Activated CD4-positive, alpha-beta T cell treated with anti-CD3 and anti-CD28 coated beads for 48 hours (primary cell): ENCODE data around the gene ALPG.
"Not testable (repeated sequence)": the region's sequence is repeated elsewhere in the genome, so short reads cannot be mapped to it uniquely, and the experiment has no call there.

Experiments
- DNase-seq: peaks from one replicate; pipeline ENCODE4 v3.0.0-alpha.2; 2020

The ALPG gene

GRCh38 chr2:232406556-232407310 lies at the start of gene ALPG:
TSS of gene ALPG (plus strand) at chr2:232406844. CDS start at chr2:232406895, 51 bp downstream.
- no peak for DNase-seq

- no peak for DNase-seq
Measured at GRCh38 chr2:232361646-232362045, 45.0 kb upstream of the ALPG start.

- no peak for DNase-seq
Measured at GRCh38 chr2:232362174-232362900, 44.3 kb upstream of the ALPG start.

- not testable (repeated sequence) for DNase-seq
Measured at GRCh38 chr2:232363064-232363783, 43.4 kb upstream of the ALPG start.

GRCh38 chr2:232363784-232364615 lies 42.6 kb upstream of the ALPG start:
- DNase-seq, result peak; percentile 24

- peak; percentile 0 for DNase-seq
Measured at GRCh38 chr2:232364806-232365594, 41.6 kb upstream of the ALPG start.

- DNase-seq, result peak; percentile 42
Measured at GRCh38 chr2:232365621-232366321, 40.9 kb upstream of the ALPG start.

GRCh38 chr2:232366461-232366860 lies 40.2 kb upstream of the ALPG start:
- DNase-seq, result not testable (repeated sequence)

GRCh38 chr2:232367016-232367415 lies 39.6 kb upstream of the ALPG start:
- no peak for DNase-seq

GRCh38 chr2:232367591-232368233 lies 38.9 kb upstream of the ALPG start:
- no peak for DNase-seq

GRCh38 chr2:232368311-232368731 lies 38.3 kb upstream of the ALPG start:
- no peak for DNase-seq

GRCh38 chr2:232369126-232369951 lies 37.3 kb upstream of the ALPG start:
- DNase-seq, result no peak

- DNase-seq, result not testable (repeated sequence)
Measured at GRCh38 chr2:232370007-232370406, 36.6 kb upstream of the ALPG start.

- DNase-seq, result no peak
Measured at GRCh38 chr2:232372231-232373208, 34.1 kb upstream of the ALPG start.

- no peak for DNase-seq
Measured at GRCh38 chr2:232374356-232374755, 32.3 kb upstream of the ALPG start.

GRCh38 chr2:232375164-232375563 lies 31.5 kb upstream of the ALPG start:
- no peak for DNase-seq

GRCh38 chr2:232376260-232376659 lies 30.4 kb upstream of the ALPG start:
- no peak for DNase-seq

GRCh38 chr2:232376713-232377112 lies 29.9 kb upstream of the ALPG start:
- no peak for DNase-seq
